Mesenchymal stem cell (in vitro differentiated cells and primary cell): ENCODE measurements around the gene NUTM2G.
"Not testable (repeated sequence)": the region's sequence is repeated elsewhere in the genome, so short reads cannot be mapped to it uniquely, and the experiment has no call there.

ENCODE experiments used
- DNase-seq: peaks from one replicate; pipeline ENCODE4 v3.0.0-alpha.2; 2013
- H2AFZ ChIP-seq: one replicate; pipeline ENCODE4 v1.6.1; 2013; ENCODE audit warnings: low read depth, mild to moderate bottlenecking, control low read depth, inconsistent platforms, low read length, moderate library complexity
- H2AK5ac ChIP-seq: 2 replicates; pipeline ENCODE4 v1.6.1; 2013; ENCODE audit warnings: low read length, moderate library complexity, mild to moderate bottlenecking, inconsistent platforms; ENCODE audit not compliant: severe bottlenecking
- H2BK120ac ChIP-seq: one replicate; pipeline ENCODE4 v1.6.1; 2013; ENCODE audit warnings: low read depth, mild to moderate bottlenecking, inconsistent platforms, low read length, moderate library complexity
- H2BK12ac ChIP-seq, 2 experiments: one replicate each; pipeline ENCODE4 v1.6.1; 2013; ENCODE audit warnings: inconsistent platforms in 2 of 2, low read length in 2 of 2, mild to moderate bottlenecking in 2 of 2, moderate library complexity in 2 of 2, control low read depth in 1 of 2
- H2BK15ac ChIP-seq: one replicate; pipeline ENCODE4 v1.6.1; 2013; ENCODE audit warnings: mild to moderate bottlenecking, low read depth, inconsistent platforms; ENCODE audit not compliant: poor library complexity, severe bottlenecking
- H2BK5ac ChIP-seq: 2 replicates; pipeline ENCODE4 v1.6.1; 2013; ENCODE audit warnings: low read depth, mild to moderate bottlenecking, low read length, control low read depth, inconsistent platforms; ENCODE audit not compliant: poor library complexity, severe bottlenecking
- H3K14ac ChIP-seq, 2 experiments: one replicate each; pipeline ENCODE4 v1.6.1; 2013; ENCODE audit warnings: inconsistent platforms in 2 of 2, low read length in 2 of 2, control low read depth in 1 of 2, mild to moderate bottlenecking in 1 of 2, moderate library complexity in 1 of 2
- H3K18ac ChIP-seq, 2 experiments: one replicate each; pipeline ENCODE4 v1.6.1; 2013; ENCODE audit warnings: inconsistent platforms in 2 of 2, low read length in 2 of 2, control low read depth in 1 of 2, low read depth in 1 of 2, mild to moderate bottlenecking in 1 of 2
- H3K23ac ChIP-seq, 2 experiments: one replicate each; pipeline ENCODE4 v1.6.1; 2013; ENCODE audit warnings: inconsistent platforms in 2 of 2, low read length in 2 of 2, mild to moderate bottlenecking in 2 of 2, moderate library complexity in 2 of 2, control low read depth in 1 of 2
- H3K27ac ChIP-seq: 2 replicates; pipeline ENCODE4 v1.5.1; 2013; ENCODE audit warnings: mild to moderate bottlenecking, moderate library complexity, low read length, control low read depth, inconsistent platforms; ENCODE audit not compliant: poor library complexity, severe bottlenecking
- H3K27me3 ChIP-seq, 2 experiments: 2 replicates each; pipeline versions ENCODE4 v1.6.1 to v1.7.0; 2013; ENCODE audit warnings: low read length in 2 of 2, mild to moderate bottlenecking in 2 of 2, moderate library complexity in 2 of 2, control low read depth in 1 of 2, inconsistent platforms in 1 of 2; ENCODE audit not compliant: control insufficient read depth in 1 of 2, insufficient read depth in 1 of 2
- H3K36me3 ChIP-seq, 2 experiments: 2 replicates each; pipeline versions ENCODE4 v1.6.1 to v1.7.0; 2013; ENCODE audit warnings: low read length in 2 of 2, control low read depth in 1 of 2, inconsistent platforms in 1 of 2, low read depth in 1 of 2, mild to moderate bottlenecking in 1 of 2; ENCODE audit not compliant: insufficient read depth in 2 of 2, control insufficient read depth in 1 of 2
- H3K4ac ChIP-seq, 2 experiments: one replicate each; pipeline ENCODE4 v1.6.1; 2013; ENCODE audit warnings: inconsistent platforms in 2 of 2, low read length in 2 of 2, mild to moderate bottlenecking in 2 of 2, moderate library complexity in 2 of 2, control low read depth in 1 of 2, low read depth in 1 of 2
- H3K4me1 ChIP-seq: 2 replicates; pipeline ENCODE4 v1.6.1; 2013; ENCODE audit warnings: low read depth, low read length, control low read depth; ENCODE audit not compliant: control insufficient read depth, insufficient read depth
- H3K4me2 ChIP-seq: 2 replicates; pipeline ENCODE4 v1.6.1; 2013; ENCODE audit warnings: low read length, mild to moderate bottlenecking, inconsistent platforms; ENCODE audit not compliant: poor library complexity, severe bottlenecking
- H3K4me3 ChIP-seq, 2 experiments: 2 replicates each; pipeline versions ENCODE4 v1.5.1 to v1.7.0; 2013; ENCODE audit warnings: low read length in 2 of 2, mild to moderate bottlenecking in 2 of 2, control low read depth in 1 of 2, low read depth in 1 of 2; ENCODE audit not compliant: insufficient read depth in 1 of 2
- H3K79me1 ChIP-seq: replicated peaks from 2 replicates; pipeline ENCODE4 v1.6.1; 2013; ENCODE audit warnings: mild to moderate bottlenecking, control low read depth, low read length, inconsistent platforms; ENCODE audit not compliant: poor library complexity, severe bottlenecking
- H3K9ac ChIP-seq: 2 replicates; pipeline ENCODE4 v1.7.0; 2013; ENCODE audit warnings: mild to moderate bottlenecking, low read length, moderate library complexity
- H3K9me3 ChIP-seq: 2 replicates; pipeline ENCODE4 v1.7.0; 2013; ENCODE audit warnings: mild to moderate bottlenecking, low read length; ENCODE audit not compliant: control insufficient read depth
- H4K8ac ChIP-seq: one replicate; pipeline ENCODE4 v1.6.1; 2013; ENCODE audit warnings: inconsistent platforms, mild to moderate bottlenecking, low read length, moderate library complexity
- H4K91ac ChIP-seq: one replicate; pipeline ENCODE4 v1.6.1; 2013; ENCODE audit warnings: mild to moderate bottlenecking, low read length, inconsistent platforms
- WGBS: methylation state at CpG from one replicate; pipeline ENCODE4 v1.1.7; 2013; ENCODE audit warnings: mixed read lengths; 5-methylcytosine and 5-hydroxymethylcytosine counted together

Gene NUTM2G

DNA sequence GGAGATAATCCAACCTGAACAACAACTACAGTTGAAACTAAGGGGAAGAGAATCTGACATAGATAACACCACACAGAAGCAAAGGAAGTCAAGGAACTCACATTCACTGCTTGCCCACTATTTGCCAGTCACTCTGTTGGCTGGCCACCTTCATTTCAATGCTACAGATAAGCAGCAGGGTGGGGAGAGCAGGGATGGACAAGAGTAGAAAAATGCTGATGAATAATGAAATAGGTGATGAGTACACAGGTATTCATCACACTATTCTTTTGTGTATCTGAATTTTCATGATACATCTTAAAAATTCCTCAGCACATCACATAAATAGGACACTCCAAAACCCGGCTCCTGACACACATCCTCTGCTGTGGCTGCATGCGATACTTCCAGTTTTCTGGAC lies 21.9 kb downstream of the NUTM2G start:
- not testable (repeated sequence) for H2BK15ac ChIP-seq, H2AFZ ChIP-seq, H3K18ac ChIP-seq, H3K4ac ChIP-seq, H3K9me3 ChIP-seq, H2AK5ac ChIP-seq, DNase-seq, H3K23ac ChIP-seq, H2BK120ac ChIP-seq, H3K27ac ChIP-seq, H3K4me3 ChIP-seq, H3K14ac ChIP-seq, H2BK5ac ChIP-seq, H3K9ac ChIP-seq, H3K79me1 ChIP-seq, H3K27me3 ChIP-seq, H4K91ac ChIP-seq, H3K4me1 ChIP-seq, H3K4me2 ChIP-seq, H4K8ac ChIP-seq, H2BK12ac ChIP-seq
- WGBS = no CpG with 5 or more reads among the region's 2 CpGs
- peaks cover 5 to 11% of the 10 kb centered on the region in 2 experiments for H3K36me3 ChIP-seq

DNA sequence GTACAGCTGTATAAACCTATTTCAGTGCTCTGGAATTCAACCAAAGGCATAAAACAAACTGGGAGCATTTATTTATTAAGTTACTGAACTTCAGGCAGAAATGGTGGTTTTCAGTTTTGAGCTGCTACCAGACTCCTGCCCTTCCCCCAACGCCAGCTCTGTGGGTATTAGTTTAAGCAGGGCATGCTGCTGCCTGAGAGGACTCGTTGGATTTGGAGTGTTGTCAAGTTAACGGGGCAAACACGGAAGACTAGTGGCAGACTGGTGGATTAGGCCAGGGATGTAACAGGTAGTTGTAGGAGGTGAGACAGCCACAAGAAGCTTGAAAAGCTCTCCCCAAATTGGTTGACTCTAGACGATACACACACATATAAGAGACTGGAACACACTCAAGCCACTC lies 38.9 kb downstream of the NUTM2G start:
- not testable (repeated sequence) for H3K27ac ChIP-seq, H3K14ac ChIP-seq, H3K9me3 ChIP-seq, H2BK15ac ChIP-seq, H3K18ac ChIP-seq, H4K8ac ChIP-seq, H3K23ac ChIP-seq, DNase-seq, H2BK5ac ChIP-seq, H2AK5ac ChIP-seq, H3K4ac ChIP-seq, H3K36me3 ChIP-seq, H3K4me3 ChIP-seq, H4K91ac ChIP-seq, H3K27me3 ChIP-seq, H3K9ac ChIP-seq, H2BK120ac ChIP-seq, H3K79me1 ChIP-seq, H3K4me2 ChIP-seq, H2AFZ ChIP-seq, H2BK12ac ChIP-seq, H3K4me1 ChIP-seq
- 88% methylated on average over 4 of the region's 5 CpGs for WGBS

DNA sequence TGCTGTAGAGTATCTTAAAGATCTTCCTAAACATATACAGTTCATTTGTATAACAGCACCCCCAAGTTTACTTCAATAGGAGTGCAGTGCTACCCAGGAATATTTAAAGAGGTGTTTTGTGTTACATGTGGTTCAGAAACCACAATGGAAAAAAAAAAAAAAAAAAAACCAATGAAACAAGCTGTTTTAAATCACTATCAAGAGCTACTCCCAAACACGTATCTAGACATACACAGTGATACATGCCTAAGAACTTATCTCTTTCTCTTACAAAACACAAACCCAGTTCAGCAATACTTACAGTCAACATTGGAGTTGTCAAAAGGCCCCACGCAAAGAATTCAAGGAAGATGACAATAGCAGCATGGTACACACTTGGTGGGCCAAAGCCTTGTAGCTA lies 43.9 kb downstream of the NUTM2G start:
- H3K79me1 ChIP-seq, H3K4me1 ChIP-seq: not testable (repeated sequence)
- no CpG with 5 or more reads among the region's 2 CpGs for WGBS

DNA sequence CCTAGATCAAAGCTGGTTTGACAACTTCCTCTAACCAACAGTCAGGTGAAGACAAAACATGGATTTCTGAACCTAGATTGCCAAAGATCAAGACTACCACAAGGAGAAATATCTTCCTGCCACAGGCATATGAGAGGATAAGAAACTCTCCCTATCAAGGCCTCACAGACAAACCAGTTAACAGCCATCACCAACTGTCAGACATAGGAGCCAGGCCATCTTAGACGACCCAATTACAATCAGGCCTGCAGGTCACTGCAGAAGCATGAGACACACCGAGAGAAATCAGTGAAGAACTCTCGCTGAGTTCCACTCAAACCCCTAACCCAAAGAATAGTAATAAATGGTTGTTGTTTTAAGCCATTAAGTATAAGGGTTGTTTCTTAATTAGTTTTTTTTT lies 45.4 kb downstream of the NUTM2G start:
- WGBS = 43% methylated on average over 1 of the region's 3 CpGs
- H2AK5ac ChIP-seq, H3K79me1 ChIP-seq, H2AFZ ChIP-seq, H3K27me3 ChIP-seq, H3K4me2 ChIP-seq, H2BK12ac ChIP-seq, H3K36me3 ChIP-seq, H3K18ac ChIP-seq, H3K9me3 ChIP-seq, H4K8ac ChIP-seq, H3K4me1 ChIP-seq, DNase-seq, H3K23ac ChIP-seq, H3K14ac ChIP-seq, H2BK5ac ChIP-seq, H3K4ac ChIP-seq, H3K27ac ChIP-seq, H2BK15ac ChIP-seq, H4K91ac ChIP-seq, H3K4me3 ChIP-seq, H3K9ac ChIP-seq, H2BK120ac ChIP-seq: not testable (repeated sequence)

More for the DNA sequence above, 43.9 kb downstream of the NUTM2G start:
- H2BK5ac ChIP-seq, H2BK12ac ChIP-seq, H3K4ac ChIP-seq, H3K14ac ChIP-seq, H3K27ac ChIP-seq, H2BK120ac ChIP-seq, H3K23ac ChIP-seq, DNase-seq, H3K9me3 ChIP-seq, H4K91ac ChIP-seq, H3K4me3 ChIP-seq, H3K27me3 ChIP-seq, H3K9ac ChIP-seq, H2AK5ac ChIP-seq, H3K36me3 ChIP-seq, H2AFZ ChIP-seq, H3K18ac ChIP-seq, H3K4me2 ChIP-seq, H4K8ac ChIP-seq, H2BK15ac ChIP-seq: not testable (repeated sequence)
